SK-N-SH (cell line): ENCODE measurements around the gene SETBP1. TPM values are rescaled to one million over a fixed set of nuclear protein-coding genes. Genes with fewer than 3 reads are reported as not detected.
A peak's percentile ranks its signal among the peaks of the same experiment; 100 is the strongest.

Source experiments
- CTCF ChIA-PET: fragments of 300-600, 350-600 bp; formaldehyde crosslinking; extraction: SDS; loops from one replicate; lab custom pipeline; 2021; lab: Yijun Ruan, JAX
- POLR2A ChIA-PET: fragments of 350-600 bp; sonication (Branson Sonifier 250); formaldehyde crosslinking; extraction: SDS; loops from one replicate; lab custom pipeline; 2020; ENCODE audit warnings: antibody characterized with exemption, inconsistent platforms; lab: Yijun Ruan, JAX
- DNase-seq: peaks from one replicate; pipeline ENCODE4 v3.0.0; 2012
- H2AFZ ChIP-seq: fragments of 200-600 bp; sonication (generic); 2 replicates; pipeline ENCODE4 v1.8.1; 2016; ENCODE audit warnings: antibody characterized with exemption, mild to moderate bottlenecking, low read depth
- H3F3A ChIP-seq: fragments of 200-600 bp; sonication (generic); replicated peaks from 2 replicates; pipeline ENCODE3; 2016; ENCODE audit warnings: antibody characterized with exemption, mild to moderate bottlenecking; ENCODE audit not compliant: insufficient read depth
- H3K27ac ChIP-seq, 2 experiments: fragments of 200-500 bp in 1 of 2; fragments of 200-600 bp in 1 of 2; sonication (Bioruptor generic) in 1 of 2; sonication (generic), shearing (Covaris generic) in 1 of 2; 2 replicates each; pipeline versions ENCODE4 v1.5.1 to v1.6.1; 2014 to 2016; ENCODE audit warnings: low read depth in 2 of 2, inconsistent platforms in 1 of 2, low read length in 1 of 2, mild to moderate bottlenecking in 1 of 2, mixed read lengths in 1 of 2
- H3K27me3 ChIP-seq: fragments of 200-600 bp; sonication (generic), shearing (Covaris generic); 2 replicates; pipeline ENCODE4 v1.6.1; 2016; ENCODE audit warnings: mixed run types; ENCODE audit not compliant: insufficient read depth
- H3K36me3 ChIP-seq, 2 experiments: fragments of 200-500 bp in 1 of 2; fragments of 200-600 bp in 1 of 2; sonication (Bioruptor generic) in 1 of 2; sonication (generic) in 1 of 2; replicated peaks in 1 of 2; 2 replicates each; pipeline versions ENCODE3 to v1.5.1; 2014 to 2016; ENCODE audit warnings: low read length in 1 of 2, mild to moderate bottlenecking in 1 of 2; ENCODE audit not compliant: insufficient read depth in 2 of 2, control insufficient read depth in 1 of 2
- H3K4me1 ChIP-seq, 2 experiments: fragments of 200-500 bp in 1 of 2; fragments of 200-600 bp in 1 of 2; sonication (Bioruptor generic) in 1 of 2; sonication (generic), shearing (Covaris generic) in 1 of 2; 2 replicates each; pipeline versions ENCODE4 v1.5.1 to v1.6.1; 2014 to 2016; ENCODE audit warnings: low read depth in 1 of 2, low read length in 1 of 2, mixed run types in 1 of 2; ENCODE audit not compliant: insufficient read depth in 2 of 2, control insufficient read depth in 1 of 2
- H3K4me2 ChIP-seq: fragments of 200-600 bp; sonication (generic), shearing (Covaris generic); 2 replicates; pipeline ENCODE4 v1.6.1; 2017; ENCODE audit warnings: mixed run types
- H3K4me3 ChIP-seq, 2 experiments: fragments of 200-500 bp in 1 of 2; fragments of 200-600 bp in 1 of 2; sonication (Bioruptor generic) in 1 of 2; sonication (generic), shearing (Covaris generic) in 1 of 2; 2 replicates each; pipeline versions ENCODE4 v1.5.1 to v1.8.1; 2014 to 2016; ENCODE audit warnings: low read depth in 2 of 2, inconsistent platforms in 1 of 2, low read length in 1 of 2, mild to moderate bottlenecking in 1 of 2, mixed read lengths in 1 of 2, moderate library complexity in 1 of 2
- H3K79me2 ChIP-seq: fragments of 200-600 bp; sonication (generic); 2 replicates; pipeline ENCODE4 v1.8.1; 2017; ENCODE audit warnings: mild to moderate bottlenecking; ENCODE audit not compliant: insufficient read depth
- H3K9ac ChIP-seq: fragments of 200-600 bp; sonication (generic); 2 replicates; pipeline ENCODE4 v1.6.1; 2017; ENCODE audit warnings: mixed run types
- H3K9me2 ChIP-seq: fragments of 200-600 bp; sonication (generic); 2 replicates; pipeline ENCODE4 v1.6.1; 2017; ENCODE audit warnings: mixed run types
- H3K9me3 ChIP-seq: fragments of 200-600 bp; sonication (generic); 2 replicates; pipeline ENCODE4 v1.6.1; 2017; ENCODE audit warnings: mixed run types, mild to moderate bottlenecking, moderate library complexity
- H4K20me1 ChIP-seq: fragments of 200-600 bp; sonication (generic); 2 replicates; pipeline ENCODE4 v1.6.1; 2017; ENCODE audit warnings: mild to moderate bottlenecking, mixed run types; ENCODE audit not compliant: insufficient read depth
- FOSL2 ChIP-seq: IDR thresholded peaks from 2 replicates; pipeline ENCODE4 v1.4.0; 2012; ENCODE audit warnings: low read depth, mild to moderate bottlenecking, moderate library complexity, borderline replicate concordance
- FOXM1 ChIP-seq: IDR thresholded peaks from 2 replicates; pipeline ENCODE4 v1.4.0; 2012; ENCODE audit warnings: low read depth, mild to moderate bottlenecking
- GABPA ChIP-seq: IDR thresholded peaks from 2 replicates; pipeline ENCODE4 v1.4.0; 2012; ENCODE audit warnings: low read depth, mild to moderate bottlenecking
- GATA2 ChIP-seq: sonication (generic); formaldehyde crosslinking; IDR thresholded peaks from 2 replicates; pipeline ENCODE4 v1.5.0; 2020; ENCODE audit warnings: mild to moderate bottlenecking, missing genetic modification reagents
- JUND ChIP-seq: IDR thresholded peaks from 2 replicates; pipeline ENCODE4 v1.4.0; 2012
- MAX ChIP-seq: IDR thresholded peaks from 2 replicates; pipeline ENCODE4 v1.4.0; 2012; ENCODE audit warnings: low read depth
- MEF2A ChIP-seq: IDR thresholded peaks from 2 replicates; pipeline ENCODE4 v1.4.0; 2012; ENCODE audit warnings: low read depth, borderline replicate concordance
- MXI1 ChIP-seq: IDR thresholded peaks from 2 replicates; pipeline ENCODE4 v1.6.1; 2012; ENCODE audit warnings: mild to moderate bottlenecking, low read depth, low read length, improper control_type of control experiment
- NFIC ChIP-seq: IDR thresholded peaks from 2 replicates; pipeline ENCODE4 v1.4.0; 2012; ENCODE audit warnings: borderline replicate concordance
- RAD21 ChIP-seq: IDR thresholded peaks from 2 replicates; pipeline ENCODE4 v1.6.1; 2012; ENCODE audit warnings: mild to moderate bottlenecking, low read length
- RFX5 ChIP-seq: IDR thresholded peaks from 2 replicates; pipeline ENCODE4 v1.6.1; 2012; ENCODE audit warnings: mild to moderate bottlenecking, improper control_type of control experiment, low read length
- SIN3A ChIP-seq: IDR thresholded peaks from 2 replicates; pipeline ENCODE4 v1.6.1; 2012; ENCODE audit warnings: low read depth, mild to moderate bottlenecking, low read length, moderate library complexity, borderline replicate concordance
- SMC3 ChIP-seq: IDR thresholded peaks from 2 replicates; pipeline ENCODE4 v1.6.1; 2012; ENCODE audit warnings: low read depth, low read length, improper control_type of control experiment
- USF2 ChIP-seq: fragments of 150-350 bp; IDR thresholded peaks from 2 replicates; pipeline ENCODE4 v1.6.1; 2017; ENCODE audit warnings: antibody characterized with exemption, low read length, low read depth, borderline replicate concordance
- YY1 ChIP-seq: IDR thresholded peaks from 2 replicates; pipeline ENCODE4 v1.4.0; 2012; ENCODE audit warnings: low read depth, mild to moderate bottlenecking
- WGBS: methylation state at CpG from one replicate; pipeline ENCODE4 v1.1.6; 2017; ENCODE audit warnings: low lambda C conversion rate; 5-methylcytosine and 5-hydroxymethylcytosine counted together
- polyA plus RNA-seq, 3 experiments: library from polyadenylated mRNA; depleted of rRNA; stranded (reverse); fragments of >200 nt; gene quantifications; 2 replicates each; pipeline ENCODE4 v1.2.3, GENCODE V29; 2012

The SETBP1 gene
- polyA plus RNA-seq, 1 of the 3 experiments (the other 2 are of a cell fraction): 3.0 TPM

DNA sequence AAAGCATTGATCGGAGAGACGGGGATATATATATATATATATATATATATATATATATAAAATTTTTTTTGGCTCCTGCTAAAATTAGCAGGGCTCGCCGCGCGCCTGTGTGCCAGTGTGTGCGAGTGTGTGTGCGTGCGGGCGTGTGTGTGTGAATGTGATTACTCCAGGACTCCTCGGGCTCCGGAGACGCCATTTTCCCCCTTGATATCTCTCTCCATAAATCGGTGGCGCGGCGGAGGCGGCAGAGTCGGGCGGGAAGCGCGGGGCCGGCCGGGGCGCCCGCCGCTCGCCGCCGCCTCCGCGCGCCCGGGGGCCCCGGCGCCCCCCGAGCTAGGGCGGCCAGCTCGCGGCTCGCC lies 795 bp upstream of the SETBP1 start (continued):
- no peak for TF ChIP-seq FOXM1

- no peak for TF ChIP-seq MEF2A
- no peak for TF ChIP-seq RFX5
- peak; percentile 11; the same call in 1 of the 2 replicates for TF ChIP-seq MXI1
- peak; percentile 0; the same call in 1 of the 2 replicates for TF ChIP-seq SMC3
- Histone ChIP-seq H3K36me3 (no peaks in the 10 kb centered on the region), H3K27me3 (no peaks in the 10 kb centered on the region), H3K4me1 (peaks cover 22 to 26% of the 10 kb centered on the region in 2 experiments), H3K9me3 (no peaks in the 10 kb centered on the region), H3K27ac (peak overlapping the region; percentile 70 to 94), H2AFZ (peak overlapping the region; percentile 73), H3K79me2 (peaks cover 45% of the 10 kb centered on the region), H3F3A (peaks cover 7% of the 10 kb centered on the region), H3K9ac (peak overlapping the region; percentile 77), H3K9me2 (no peaks in the 10 kb centered on the region), H3K4me3 (peak overlapping the region; percentile 74 to 86), H4K20me1 (no peaks in the 10 kb centered on the region), H3K4me2 (peak overlapping the region; percentile 93)
- POLR2A ChIA-PET: no interaction called here
- CTCF ChIA-PET: interaction anchor here (1.1 kb wide), 1 partner anchor 62 kb away, joined by 5 read pairs; no protein-coding TSS in a partner anchor
- peak; percentile 35 for DNase-seq
- 9% methylated on average over 24 of the region's 24 CpGs for WGBS
Observed at GRCh38 chr18:44681076-44681970, 635 bp downstream of the SETBP1 start.

DNA sequence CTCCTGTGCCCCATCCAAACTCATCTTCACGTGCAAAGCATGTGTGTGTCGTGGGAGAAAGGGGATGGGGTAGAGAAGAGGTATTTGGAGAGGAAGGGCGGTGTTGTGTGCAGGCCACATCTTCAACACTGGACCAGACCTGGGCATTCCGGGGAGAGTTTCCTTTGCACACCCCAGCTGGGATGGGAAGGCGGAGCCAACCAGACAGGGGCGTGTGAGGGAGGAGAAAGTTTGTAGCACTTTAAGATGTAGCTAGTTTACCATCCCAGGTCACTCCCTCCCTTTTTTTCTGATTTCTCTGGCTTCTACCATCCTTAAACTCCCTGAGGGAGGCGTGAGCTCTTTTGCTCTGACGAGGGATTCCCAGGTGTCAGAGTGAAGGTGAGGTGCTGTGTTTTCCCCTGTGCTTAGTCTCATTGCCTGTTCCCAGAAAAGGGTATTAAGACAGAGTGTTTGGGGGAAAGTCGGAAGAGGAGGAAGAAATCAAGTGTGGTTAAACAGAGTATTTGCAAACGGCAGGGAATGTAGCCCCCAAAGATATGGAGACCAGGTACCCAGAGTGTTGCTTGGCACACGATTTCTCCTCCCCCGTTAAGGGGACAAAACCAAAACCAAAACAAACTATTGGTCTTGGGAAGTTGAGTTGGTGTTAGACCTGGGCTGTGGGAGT lies 1.6 kb downstream of the SETBP1 start:
- H3K9ac ChIP-seq: no peak overlapping the region
- 78% methylated on average over 12 of the region's 12 CpGs for WGBS
- peaks cover 7% of the 10 kb centered on the region for H3F3A ChIP-seq
- no peaks in the 10 kb centered on the region for H3K9me2 ChIP-seq
- no peaks in the 10 kb centered on the region for H4K20me1 ChIP-seq
- H3K4me1 ChIP-seq: peaks cover 24 to 31% of the 10 kb centered on the region in 2 experiments
- TF ChIP-seq SIN3A: no peak
- no peak for TF ChIP-seq MXI1
- TF ChIP-seq FOXM1: no peak
- no peak for TF ChIP-seq NFIC
- no peak for TF ChIP-seq GABPA
- no peak for TF ChIP-seq RAD21
- TF ChIP-seq YY1: no peak
- TF ChIP-seq USF2: no peak
- TF ChIP-seq MAX: no peak
- no peak for TF ChIP-seq JUND
- TF ChIP-seq GATA2: no peak
- no peak for TF ChIP-seq FOSL2
- TF ChIP-seq, all 33 proteins: peak for 0
- H2AFZ ChIP-seq: 0 out of 2 replicates have a peak overlapping the region, but pooled peaks have one; percentile 73
- H3K27me3 ChIP-seq: no peaks in the 10 kb centered on the region
- CTCF ChIA-PET: interaction anchor here (0.6 kb wide), 1 partner anchor 375 kb away, joined by 3 read pairs; no protein-coding TSS in a partner anchor
- peaks cover 49% of the 10 kb centered on the region for H3K79me2 ChIP-seq
- H3K36me3 ChIP-seq: no peaks in the 10 kb centered on the region
- POLR2A ChIA-PET: no interaction called here
- DNase-seq: no peak
- H3K27ac ChIP-seq: peak overlapping the region in 1 of 2 experiments; percentile 40; a peak in 1 of 4 replicates
- H3K4me2 ChIP-seq: peak overlapping the region; percentile 93
- H3K4me3 ChIP-seq: peak overlapping the region; percentile 74 to 86; a peak in 3 of 4 replicates
- no peaks in the 10 kb centered on the region for H3K9me3 ChIP-seq
